HG03442 (cell line): ENCODE results near the gene HGF.

Experiments used
- ATAC-seq: cut with Tn5 transposase; IDR thresholded peaks from one replicate; pipeline ENCODE4 v1.9.1; 2021; ENCODE audit warnings: mild to moderate bottlenecking, moderate library complexity; ENCODE audit not compliant: unreplicated experiment

HGF gene

DNA sequence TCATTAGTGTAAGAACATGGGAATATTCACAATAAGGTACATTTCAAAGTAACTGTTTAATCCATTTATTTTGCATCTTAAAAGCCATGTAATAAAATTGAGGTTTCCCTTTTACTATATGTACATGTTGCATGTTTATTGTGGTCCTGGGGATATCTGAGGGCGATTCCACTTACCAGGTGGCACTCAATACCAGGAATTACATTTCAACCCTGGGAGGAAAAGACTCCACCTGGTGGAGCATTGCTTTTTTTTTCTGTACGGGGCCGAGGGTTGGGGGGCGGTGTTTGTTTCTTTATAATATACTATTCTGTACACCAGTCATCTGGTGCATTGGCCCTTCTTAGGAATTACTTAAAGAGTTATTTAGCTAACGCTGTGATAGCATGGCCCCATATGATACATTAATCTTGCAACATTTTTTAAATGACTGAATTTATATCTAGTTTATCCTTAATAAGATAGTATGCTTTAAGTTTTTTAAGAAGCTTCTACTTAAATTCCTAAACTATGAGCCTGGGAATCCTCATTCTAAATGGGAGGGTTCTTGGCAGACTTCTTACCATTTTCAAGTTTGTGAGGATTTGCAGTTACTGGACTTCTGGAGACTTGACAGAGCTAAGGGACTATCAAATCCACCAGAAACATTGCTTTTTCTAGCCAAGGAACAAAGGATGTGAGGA, 7.2 kb upstream of the HGF start:
- no peak for ATAC-seq

DNA sequence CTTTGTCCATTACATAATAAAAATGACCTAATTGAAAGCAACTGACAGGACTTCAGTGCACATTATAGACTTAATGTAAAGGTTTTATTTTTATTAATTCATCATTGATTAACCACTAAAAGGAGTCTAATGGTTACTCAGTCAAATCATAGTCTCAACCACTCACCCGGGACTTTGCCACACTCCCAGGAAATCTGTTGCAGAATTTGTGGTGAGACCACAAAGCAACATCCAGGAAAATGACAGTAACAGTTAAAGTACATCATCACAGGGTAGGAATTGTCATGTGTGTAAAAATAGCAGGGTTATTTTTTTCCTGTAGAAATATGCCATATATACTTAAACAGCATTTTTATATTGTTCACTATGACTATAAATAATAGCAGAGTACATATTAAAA, 6.3 kb upstream of the HGF start:
- ATAC-seq = no peak

DNA sequence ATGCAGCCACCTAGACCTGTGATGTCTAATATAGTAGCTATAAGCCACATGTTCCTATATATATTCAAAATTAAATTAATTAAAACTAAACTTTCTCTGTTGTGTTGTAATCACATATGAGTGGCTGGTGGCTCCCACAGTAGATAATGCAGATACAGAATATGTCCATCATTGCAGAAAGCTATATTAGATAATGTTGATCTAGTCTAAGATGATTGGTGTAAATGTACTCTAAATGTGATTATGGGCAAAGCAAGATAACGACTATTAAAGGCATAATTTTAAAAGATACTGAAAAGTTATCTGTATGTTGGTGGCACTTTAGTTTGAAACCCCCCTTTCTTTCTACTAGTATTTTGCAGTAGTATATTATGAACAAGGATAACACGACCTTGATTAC, 5.7 kb upstream of the HGF start:
- ATAC-seq = no peak

DNA sequence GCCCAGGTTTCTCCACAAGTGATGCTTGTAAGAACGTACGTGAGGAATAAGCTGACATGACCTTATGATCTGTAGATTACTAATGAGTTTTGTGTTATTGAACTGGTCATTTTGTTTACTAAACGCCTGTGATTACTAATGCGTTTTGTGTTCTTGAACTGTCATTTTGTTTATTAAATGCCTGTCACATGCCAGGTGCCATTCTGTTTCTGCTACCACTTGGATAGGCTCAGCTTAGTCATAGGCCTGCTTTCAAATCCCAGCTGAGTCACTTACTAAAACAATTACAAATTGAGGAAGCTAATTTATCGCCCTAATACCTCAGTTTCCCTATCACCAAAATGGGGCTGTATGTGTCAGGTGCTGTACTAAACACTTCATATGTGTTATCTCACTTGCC, 4.7 kb upstream of the HGF start:
- no peak for ATAC-seq

DNA sequence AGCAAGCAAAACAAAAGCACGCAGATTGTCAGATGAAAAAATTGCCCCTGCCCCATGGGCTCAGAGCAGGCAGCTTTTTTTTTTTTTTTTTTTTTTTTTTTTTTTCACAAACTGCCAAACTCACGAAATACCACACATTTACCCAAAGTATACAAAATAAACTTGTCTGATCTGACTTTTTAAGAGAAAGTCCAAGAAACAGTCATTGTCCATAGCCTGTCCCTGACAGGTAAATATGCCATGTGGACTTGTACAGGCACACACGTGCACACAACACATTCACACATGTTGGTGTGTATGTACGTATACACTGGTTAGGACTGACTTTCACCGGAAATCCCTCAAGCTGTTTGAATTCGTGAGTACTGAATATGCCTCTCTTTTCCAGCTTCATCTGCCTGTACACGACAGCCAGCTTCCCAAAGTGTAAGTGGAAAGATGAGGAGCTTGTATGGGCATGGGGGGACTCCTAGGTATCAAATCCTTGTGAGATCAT, 929 bp upstream of the HGF start:
- no peak for ATAC-seq

DNA sequence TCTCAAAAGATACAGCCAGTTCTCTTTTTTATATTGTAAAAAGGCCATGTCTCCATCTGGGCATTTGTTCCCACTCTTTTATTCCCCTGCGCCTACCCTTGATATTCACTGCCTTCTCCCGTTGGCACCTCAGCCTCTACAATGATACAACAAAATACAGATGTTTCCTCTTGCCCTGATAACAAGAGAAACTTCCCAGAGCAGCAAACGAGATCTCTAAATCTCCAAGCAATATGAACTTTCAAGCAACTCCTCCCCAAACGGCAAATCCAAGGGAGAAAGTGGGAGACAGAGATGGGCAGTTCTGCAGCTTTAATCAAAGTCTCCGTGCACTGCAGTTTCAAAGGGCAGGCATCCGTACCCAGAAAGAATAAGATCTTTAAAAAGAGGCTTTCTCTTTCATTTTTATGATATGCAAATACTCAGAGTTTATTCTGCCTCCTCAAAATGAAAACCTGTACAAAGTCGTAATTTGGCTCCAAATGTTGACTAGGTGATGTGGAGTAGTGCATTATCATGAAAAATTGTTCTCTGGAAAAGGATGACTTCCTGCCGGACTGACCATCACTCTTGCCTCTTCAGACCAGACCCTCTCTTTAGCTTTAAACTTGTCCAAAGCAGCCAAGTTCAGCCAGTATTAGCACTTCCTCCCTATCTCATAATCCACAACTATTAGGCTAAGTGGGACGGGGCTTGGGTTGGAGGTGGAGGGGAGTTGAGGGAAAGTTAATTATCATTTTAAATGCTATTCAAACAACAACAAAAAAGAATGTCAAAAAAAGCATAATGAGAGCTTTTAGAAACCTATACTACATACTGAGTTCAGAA, 682 bp downstream of the HGF start:
- ATAC-seq = no peak

DNA sequence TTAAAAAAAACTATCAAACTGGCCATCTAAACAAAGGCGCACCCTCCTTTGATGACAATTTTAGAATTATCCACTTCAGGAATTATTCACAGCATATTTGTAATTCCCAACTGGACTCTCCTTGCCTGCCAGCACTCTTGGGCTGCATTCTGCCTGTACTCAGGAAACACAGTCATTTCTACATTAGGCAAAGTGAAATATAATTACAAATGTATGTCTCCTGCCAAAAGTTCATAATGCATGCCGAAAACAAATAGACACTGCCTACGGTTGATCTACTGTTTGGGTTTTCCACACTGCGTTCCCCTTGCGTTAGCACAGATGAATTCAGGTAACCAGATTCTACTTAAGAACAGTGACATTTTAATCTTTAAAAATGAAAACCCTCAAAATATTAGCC, 1.9 kb downstream of the HGF start:
- ATAC-seq = no peak

DNA sequence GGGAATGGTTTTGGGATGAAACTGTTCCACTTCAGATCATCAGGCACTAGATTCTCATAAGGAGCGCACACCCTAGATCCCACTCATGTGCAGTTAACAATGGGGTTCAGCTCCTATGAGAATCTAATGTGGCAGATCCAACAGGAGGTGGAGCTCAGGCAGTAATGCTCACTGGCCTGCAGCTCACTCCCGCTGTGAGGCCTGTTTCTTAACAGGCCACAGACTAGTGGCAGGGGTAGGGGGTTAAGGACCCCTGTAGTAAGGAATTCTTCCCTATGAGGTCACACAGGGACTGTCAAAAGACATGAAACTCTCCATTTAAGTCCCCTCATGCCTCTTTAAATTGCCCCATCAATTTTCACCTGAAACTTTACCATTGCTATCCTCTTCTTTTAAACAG, 8.0 kb downstream of the HGF start:
- no peak for ATAC-seq

DNA sequence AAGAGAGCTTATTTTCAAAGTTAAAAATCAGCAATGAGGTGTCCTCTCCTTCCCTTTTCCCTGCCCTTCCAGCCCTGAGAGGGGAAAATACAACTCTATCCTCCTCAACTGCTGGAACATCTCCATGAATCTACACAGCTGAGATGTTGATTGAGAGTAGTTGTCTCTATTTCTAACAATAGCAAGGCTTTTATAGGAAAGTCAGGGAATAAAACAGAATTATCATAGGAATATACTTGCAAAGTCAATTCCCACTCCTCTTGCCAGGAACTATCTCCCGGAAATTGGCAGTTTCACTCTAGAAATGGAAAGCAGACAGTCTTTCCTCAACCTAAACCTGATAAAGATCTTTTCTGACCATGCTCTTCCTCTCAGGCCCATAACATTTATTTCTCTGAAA, 8.8 kb downstream of the HGF start:
- ATAC-seq = no peak

DNA sequence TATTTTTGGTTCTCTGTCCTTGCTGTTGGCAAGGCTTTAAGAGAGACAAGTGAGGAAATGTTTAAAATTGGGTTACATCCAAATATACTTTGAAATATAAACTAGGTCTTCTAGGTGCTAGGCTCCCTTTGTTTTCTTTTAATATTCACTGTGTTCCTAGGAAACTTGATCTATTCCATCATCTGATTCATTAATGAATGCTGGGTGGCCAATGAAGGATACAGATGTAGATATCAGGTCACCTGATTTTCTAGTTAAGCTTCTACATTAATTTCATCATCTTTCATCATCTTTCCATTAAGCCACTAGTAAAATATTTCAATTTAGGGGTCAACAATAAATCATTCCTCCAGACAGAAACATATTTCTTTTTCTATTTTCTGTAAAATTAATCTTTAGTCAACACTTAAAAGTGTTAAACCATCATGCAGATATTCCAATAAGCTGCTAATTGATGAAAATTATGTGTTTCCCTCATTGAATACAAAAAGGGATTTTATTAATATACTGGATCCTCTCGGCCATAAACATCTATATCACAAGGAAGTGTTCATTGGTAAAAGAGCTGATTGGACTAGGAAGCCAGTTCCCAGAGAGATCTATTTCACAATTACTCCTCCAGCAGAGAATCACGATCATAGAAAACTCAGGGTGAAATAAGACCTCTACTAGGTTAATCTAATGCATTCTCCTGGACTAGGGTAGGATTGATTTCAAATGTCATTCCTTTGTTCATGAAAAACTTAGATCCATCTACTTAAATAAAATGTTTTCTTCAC, 14.7 kb downstream of the HGF start:
- ATAC-seq = no peak

DNA sequence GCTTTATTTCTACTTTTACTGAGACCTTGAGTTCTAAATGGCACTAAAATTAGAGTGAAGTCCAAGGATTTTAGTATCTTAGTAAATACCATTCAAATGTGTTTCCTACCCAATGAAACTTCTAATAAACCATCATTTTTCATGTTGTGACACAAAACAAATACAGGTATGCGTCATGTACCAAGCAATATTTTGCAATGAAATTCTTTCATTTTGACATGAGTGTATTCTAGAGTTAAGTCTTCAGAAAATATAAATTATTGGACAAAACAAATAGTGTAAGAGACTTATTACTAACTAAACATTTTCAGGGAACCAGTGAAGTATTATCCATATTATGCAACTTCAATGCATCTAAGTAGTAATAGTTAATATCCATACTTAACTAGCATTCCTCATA, 16.5 kb downstream of the HGF start:
- ATAC-seq = no peak

DNA sequence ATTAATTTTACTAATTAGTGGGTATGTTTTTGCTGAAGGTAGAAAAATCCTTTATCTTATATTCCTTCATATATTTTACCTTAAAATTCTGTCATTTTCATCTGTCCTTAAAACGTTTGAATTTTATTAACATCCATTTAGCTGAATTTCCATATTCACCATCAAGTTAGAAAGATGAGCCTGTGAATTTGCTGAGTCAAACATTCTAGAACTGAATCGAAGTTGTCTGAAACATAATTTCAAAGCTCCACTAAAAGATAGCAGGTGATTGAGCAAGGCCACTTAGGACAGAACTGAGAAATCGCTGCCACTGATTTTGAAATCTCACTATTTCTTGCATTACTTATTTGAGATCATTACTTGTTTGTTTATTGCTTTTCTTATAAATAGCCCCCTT, 17.5 kb downstream of the HGF start:
- ATAC-seq = no peak

DNA sequence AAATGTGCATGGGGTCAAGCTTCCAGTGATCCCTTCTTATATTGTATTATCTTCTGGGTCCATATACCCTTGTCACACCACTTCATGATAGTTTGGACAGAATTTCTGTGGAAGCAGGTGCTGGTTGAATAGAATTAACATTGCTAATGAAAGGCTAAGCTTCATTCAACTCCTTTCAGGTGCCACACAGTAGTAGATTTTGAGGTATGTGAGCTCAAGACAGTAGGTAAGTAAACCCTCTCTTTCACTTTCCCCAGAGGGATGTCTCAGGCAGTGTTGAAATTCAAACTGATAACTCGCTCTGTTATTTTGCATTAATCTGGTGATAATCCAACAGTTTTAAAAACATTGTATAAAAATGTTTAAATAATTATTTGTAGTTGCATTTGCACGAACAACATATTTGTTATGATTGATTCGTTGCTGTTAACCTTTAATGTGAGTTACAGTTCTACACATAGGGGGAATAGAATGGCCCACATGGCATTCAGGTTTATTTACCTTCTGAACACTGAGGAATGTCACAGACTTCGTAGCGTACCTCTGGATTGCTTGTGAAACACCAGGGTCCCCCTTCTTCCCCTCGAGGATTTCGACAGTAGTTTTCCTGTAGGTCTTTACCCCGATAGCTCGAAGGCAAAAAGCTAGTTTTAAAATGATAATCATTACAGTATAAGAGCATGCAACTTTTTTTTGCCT, 18.1 kb downstream of the HGF start:
- ATAC-seq = no peak

DNA sequence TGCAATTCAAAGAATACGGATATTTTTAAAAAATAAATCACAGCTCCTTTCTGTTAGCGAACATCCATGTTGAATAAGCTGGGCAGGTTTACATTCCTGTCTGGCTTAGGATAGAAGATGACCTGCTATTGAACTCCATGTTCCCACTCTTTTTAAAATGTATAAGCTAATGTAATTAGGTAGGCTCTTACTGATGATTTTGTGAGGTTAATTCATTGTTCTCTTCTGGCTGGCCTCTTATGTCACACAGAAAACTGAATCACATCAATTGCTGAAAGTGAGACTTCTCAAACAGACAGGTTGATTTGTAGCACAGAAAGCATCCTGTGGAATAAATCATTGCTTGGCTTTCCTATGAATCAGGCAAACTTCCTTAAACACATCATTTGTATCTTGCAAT, 24.2 kb downstream of the HGF start:
- no peak for ATAC-seq

DNA sequence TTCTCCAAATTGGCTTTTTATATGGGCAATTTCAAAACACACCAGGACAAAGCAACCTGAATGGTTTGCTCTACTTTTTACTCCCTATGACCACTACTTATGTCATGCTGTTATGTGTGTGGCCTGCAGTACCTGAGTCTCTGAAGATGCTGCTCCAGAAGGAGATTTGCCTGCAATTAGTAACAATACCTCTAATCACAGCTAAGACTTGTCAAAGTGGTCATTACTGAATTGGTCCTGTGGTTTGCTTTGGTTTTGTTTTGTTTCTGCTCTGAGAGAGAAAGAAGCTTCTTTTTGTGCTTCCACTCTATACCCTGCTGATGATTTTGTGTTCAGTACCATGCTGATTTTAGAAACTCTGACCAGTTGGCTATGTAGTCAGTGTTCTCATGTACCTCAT, 25.5 kb downstream of the HGF start:
- no peak for ATAC-seq

DNA sequence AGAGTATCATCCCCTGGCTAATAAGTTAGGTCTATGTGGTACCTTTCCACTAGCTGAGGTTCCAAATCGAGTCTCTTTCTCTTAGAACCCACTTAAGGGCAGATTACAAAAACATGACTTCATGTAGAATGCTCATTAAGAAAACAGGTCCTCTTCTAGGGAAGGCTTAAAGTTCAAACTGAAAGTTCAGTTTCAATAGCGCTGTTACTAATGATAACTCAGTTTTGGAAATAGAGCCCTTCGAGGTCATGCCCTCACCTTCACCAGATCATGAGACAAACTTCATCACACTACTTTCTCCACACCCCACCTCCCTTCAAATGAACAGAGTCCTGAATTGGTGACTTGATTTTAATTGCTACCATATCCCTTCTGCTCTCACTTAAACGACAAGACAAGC, 26.2 kb downstream of the HGF start:
- no peak for ATAC-seq

DNA sequence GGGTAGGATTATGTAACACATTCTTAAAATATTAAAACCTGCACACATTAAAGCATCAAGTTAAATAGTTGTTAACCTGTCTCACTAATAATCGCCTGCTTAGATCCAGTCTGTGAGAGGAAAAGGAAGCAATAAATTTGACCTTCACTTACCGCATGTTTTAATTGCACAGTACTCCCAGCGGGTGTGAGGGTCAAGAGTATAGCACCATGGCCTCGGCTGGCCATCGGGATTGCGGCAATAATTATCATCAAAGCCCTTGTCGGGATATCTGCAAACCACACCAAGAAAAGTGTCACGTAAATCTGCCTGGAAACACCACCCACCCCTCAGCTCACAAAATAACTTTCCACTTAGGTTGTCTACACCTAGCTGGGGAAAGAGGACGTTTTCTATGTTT, 26.6 kb downstream of the HGF start:
- no peak for ATAC-seq

DNA sequence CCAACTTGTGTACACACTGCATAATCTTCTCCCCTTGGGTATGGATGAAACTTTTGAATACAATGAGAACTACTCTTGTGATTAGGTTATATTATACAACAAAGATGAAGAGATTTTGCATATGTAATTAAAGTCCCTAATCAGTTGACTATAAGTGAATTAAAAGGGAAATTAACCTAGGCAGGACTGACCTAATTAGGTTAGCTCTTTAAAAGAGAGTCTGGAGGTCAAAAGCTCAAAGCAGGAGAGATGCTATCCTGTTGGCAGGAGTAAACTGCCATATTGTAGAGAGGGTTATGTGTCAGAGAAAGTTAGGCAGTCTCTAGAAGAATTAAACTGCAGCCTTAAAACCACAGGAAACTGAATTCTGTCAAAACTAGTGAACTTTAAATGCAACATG, 29.4 kb downstream of the HGF start:
- ATAC-seq = no peak

DNA sequence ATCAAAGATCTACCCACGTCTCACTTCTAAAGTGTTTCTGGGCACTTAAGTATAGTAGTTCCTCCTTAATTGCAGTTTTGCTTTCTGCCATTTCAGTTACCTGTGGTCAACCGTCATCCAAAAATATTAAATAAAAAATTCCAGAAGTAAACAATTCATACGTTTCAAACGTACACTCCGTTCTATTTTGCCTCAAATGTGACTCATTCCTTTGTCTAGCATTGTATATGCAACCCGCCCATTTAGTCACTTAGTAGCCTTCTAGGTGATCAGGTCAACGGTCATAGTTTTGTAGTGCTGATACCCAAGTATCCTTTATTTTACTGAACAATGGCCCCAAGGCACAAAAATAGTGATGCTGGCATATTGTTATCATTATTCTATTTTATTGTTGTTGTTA, 33.8 kb downstream of the HGF start:
- ATAC-seq = no peak

DNA sequence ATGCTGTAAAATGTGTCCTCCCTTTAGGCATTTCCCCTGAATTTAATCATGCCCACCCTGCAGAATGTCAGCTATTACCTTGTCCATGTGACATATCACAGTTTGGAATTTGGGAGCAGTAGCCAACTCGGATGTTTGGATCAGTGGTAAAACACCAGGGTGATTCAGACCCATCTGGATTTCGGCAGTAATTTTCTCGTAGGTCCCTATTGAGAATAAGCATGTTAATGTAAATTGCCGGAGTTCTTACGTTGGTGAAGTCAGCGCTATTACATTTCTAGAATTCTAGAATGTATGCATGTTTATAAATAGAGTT, 44.1 kb downstream of the HGF start:
- ATAC-seq = no peak
